ENCODE measurements around the gene BBX. TPM values are rescaled to one million over a fixed set of nuclear protein-coding genes. Genes with fewer than 3 reads are reported as not detected.

Gene BBX
- total and polyA plus RNA-seq, 4 donors = 4.7 to 25.1 (median 20.5) TPM

DNA sequence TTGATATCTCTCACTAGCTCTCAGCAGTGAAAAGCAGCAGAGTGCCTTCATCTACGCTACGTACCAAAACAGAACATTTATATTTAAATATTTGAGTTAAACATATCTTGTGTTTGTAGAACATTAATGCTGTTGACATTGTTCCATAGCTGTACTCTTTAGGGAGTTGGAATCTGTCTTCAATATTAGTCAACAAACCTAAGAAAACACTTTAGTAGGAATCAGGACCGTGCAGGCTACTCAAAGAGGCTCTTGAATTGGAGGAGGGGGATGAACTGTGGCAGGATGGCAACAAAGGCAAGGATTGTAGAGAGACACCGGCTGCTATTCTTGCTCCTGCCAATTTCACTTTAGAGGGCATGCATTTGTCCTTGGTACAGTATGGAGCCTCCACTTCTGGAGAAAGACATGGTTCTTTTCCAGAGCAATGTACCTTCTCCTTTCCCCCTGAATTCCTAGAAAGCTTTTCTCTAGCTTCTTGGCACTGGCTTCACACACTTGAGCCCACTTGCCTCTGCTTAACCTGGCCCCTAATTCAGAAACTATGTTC, 302.1 kb downstream of the BBX start (continued):
- no peak for TF ChIP-seq MAX (IDR thresholded peaks at IDR 0.05)
- TF ChIP-seq, protein P1, sequence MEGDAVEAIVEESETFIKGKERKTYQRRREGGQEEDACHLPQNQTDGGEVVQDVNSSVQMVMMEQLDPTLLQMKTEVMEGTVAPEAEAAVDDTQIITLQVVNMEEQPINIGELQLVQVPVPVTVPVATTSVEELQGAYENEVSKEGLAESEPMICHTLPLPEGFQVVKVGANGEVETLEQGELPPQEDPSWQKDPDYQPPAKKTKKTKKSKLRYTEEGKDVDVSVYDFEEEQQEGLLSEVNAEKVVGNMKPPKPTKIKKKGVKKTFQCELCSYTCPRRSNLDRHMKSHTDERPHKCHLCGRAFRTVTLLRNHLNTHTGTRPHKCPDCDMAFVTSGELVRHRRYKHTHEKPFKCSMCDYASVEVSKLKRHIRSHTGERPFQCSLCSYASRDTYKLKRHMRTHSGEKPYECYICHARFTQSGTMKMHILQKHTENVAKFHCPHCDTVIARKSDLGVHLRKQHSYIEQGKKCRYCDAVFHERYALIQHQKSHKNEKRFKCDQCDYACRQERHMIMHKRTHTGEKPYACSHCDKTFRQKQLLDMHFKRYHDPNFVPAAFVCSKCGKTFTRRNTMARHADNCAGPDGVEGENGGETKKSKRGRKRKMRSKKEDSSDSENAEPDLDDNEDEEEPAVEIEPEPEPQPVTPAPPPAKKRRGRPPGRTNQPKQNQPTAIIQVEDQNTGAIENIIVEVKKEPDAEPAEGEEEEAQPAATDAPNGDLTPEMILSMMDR (IDR thresholded peaks at IDR 0.05; ENCODE audit: low read depth, low read length, missing input control) = no peak
- no peak for TF ChIP-seq FOXA1 (IDR thresholded peaks at IDR 0.05)
- TF ChIP-seq NR2F2 (IDR thresholded peaks at IDR 0.05) = no peak

DNA sequence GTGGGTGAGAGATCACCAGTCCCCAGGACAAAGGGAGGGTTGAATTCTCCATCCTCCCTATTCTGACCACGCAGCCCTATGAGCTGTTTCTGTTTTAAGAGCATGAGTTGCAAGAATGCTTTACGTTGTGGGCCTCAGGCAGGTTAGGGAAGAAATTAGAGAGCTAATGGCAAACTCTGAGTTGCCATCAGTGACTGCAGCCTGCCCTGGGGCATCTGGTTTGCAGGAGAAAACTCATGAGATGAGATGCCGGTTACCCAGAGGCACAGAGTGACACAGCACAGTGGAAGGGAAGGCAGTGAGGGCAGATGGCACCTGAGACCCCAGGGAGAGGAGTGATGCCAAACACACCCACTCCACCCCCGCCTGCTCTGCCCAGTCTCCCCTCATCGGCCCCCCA, 302.8 kb downstream of the BBX start:
- H3K9me3 ChIP-seq (ENCODE audit: control insufficient read depth in 4 of 4, low read length in 3 of 4) = no peaks in the 10 kb centered on the region
- 95% methylated on average over 5 of the region's 5 CpGs for WGBS
- no peaks in the 10 kb centered on the region for H3K36me3 ChIP-seq (ENCODE audit: control insufficient read depth in 4 of 4, insufficient read depth in 3 of 4, low read depth in 1 of 4, low read length in 3 of 4)
- no peak overlapping the region for H3K4me3 ChIP-seq (ENCODE audit: low read depth in 1 of 3, low read length in 3 of 3)
- DNase-seq (ENCODE audit: low spot score) = no peak
- TF ChIP-seq, protein P1 (IDR thresholded peaks at IDR 0.05; ENCODE audit: low read depth, low read length, missing input control) = no peak
- TF ChIP-seq MAX (IDR thresholded peaks at IDR 0.05) (no peak), HNF4A (conservative IDR thresholded peaks at IDR 0.05) (no peak), REST (IDR thresholded peaks at IDR 0.05) (no peak), JUND (IDR thresholded peaks at IDR 0.05) (no peak), EGR1 (IDR thresholded peaks at IDR 0.05; ENCODE audit: low read depth in 2 of 2) (no peak), YY1 (IDR thresholded peaks at IDR 0.05) (no peak), GABPA (IDR thresholded peaks at IDR 0.05 in 1 of 2, conservative IDR thresholded peaks at IDR 0.05 in 1 of 2) (no peak), HNF4G (IDR thresholded peaks at IDR 0.05) (no peak), FOXA1 (IDR thresholded peaks at IDR 0.05) (no peak), NR2F2 (IDR thresholded peaks at IDR 0.05) (no peak), RAD21 (IDR thresholded peaks at IDR 0.05) (no peak)
- TF ChIP-seq, protein P2, sequence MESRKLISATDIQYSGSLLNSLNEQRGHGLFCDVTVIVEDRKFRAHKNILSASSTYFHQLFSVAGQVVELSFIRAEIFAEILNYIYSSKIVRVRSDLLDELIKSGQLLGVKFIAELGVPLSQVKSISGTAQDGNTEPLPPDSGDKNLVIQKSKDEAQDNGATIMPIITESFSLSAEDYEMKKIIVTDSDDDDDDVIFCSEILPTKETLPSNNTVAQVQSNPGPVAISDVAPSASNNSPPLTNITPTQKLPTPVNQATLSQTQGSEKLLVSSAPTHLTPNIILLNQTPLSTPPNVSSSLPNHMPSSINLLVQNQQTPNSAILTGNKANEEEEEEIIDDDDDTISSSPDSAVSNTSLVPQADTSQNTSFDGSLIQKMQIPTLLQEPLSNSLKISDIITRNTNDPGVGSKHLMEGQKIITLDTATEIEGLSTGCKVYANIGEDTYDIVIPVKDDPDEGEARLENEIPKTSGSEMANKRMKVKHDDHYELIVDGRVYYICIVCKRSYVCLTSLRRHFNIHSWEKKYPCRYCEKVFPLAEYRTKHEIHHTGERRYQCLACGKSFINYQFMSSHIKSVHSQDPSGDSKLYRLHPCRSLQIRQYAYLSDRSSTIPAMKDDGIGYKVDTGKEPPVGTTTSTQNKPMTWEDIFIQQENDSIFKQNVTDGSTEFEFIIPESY (IDR thresholded peaks at IDR 0.05) = no peak
- no peaks in the 10 kb centered on the region for H3K27me3 ChIP-seq (ENCODE audit: control insufficient read depth in 4 of 4, insufficient read depth in 4 of 4, low read length in 3 of 4)
- H3K27ac ChIP-seq (ENCODE audit: low read depth in 1 of 2, low read length in 2 of 2) = no peak overlapping the region
- no peak overlapping the region for H3K9ac ChIP-seq (ENCODE audit: low read depth in 1 of 2, low read length in 2 of 2)
- no peaks in the 10 kb centered on the region for H3K4me1 ChIP-seq (ENCODE audit: control insufficient read depth in 4 of 4, insufficient read depth in 4 of 4, low read length in 3 of 4)
